ENCODE measurements around the gene KLHDC7B. TPM values are rescaled to one million over a fixed set of nuclear protein-coding genes. Genes with fewer than 3 reads are reported as not detected.

The KLHDC7B gene
- total and polyA plus RNA-seq, 2 donors (not counting 3 experiments of a cell fraction or from before 2014, with no cell fraction given), result not detected

DNA sequence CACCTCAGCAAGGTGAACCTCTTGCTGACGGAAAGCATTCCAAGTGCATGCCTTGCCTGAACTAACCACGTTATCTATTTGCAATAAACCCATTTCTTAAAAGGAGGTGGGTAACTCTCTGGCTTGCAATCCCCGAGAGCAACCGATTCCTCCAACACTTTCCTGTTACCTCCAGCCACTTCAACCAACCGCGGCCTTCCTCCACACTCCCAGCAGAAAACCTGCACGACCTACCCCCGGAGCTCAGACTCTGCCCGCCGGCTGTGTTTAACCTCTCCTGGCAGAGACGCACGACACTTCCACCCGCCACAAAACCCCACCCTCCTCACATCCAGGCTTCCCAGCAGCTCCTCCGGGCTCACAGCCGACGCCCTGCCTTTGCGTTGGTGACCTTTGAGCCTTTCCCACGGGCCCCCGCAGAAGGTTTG, 21.0 kb upstream of the KLHDC7B start:
- Histone ChIP-seq H3K36me3 (ENCODE audit: control insufficient read depth in 2 of 2, extremely low read depth in 1 of 2, insufficient read depth in 2 of 2, low read length in 2 of 2) (peaks cover 0 to 22% of the 10 kb centered on the region in 2 experiments), H3K4me3 (replicated peaks in 1 of 3; ENCODE audit: insufficient read depth in 1 of 3, low read depth in 1 of 3, low read length in 3 of 3) (peak overlapping the region; percentile 29 to 66 (median 48)), H3K9ac (replicated peaks; ENCODE audit: extremely low read depth, insufficient read depth, low read length) (peak overlapping the region; percentile 68), H3K27me3 (ENCODE audit: control insufficient read depth in 2 of 2, insufficient read depth in 2 of 2, low read length in 2 of 2) (peaks cover 0 to 2% of the 10 kb centered on the region in 2 experiments), H3K9me1 (replicated peaks; ENCODE audit: control insufficient read depth, extremely low read depth, insufficient read depth, low read length) (no peaks in the 10 kb centered on the region), H3K4me2 (ENCODE audit: insufficient read depth, low read length) (peak overlapping the region; percentile 40), H4K20me1 (replicated peaks; ENCODE audit: control insufficient read depth, extremely low read depth, insufficient read depth, low read length) (no peaks in the 10 kb centered on the region), H3K79me2 (ENCODE audit: control insufficient read depth, insufficient read depth, low read length) (peaks cover 10% of the 10 kb centered on the region), H3K4me1 (ENCODE audit: control insufficient read depth, extremely low read depth, insufficient read depth, low read length) (peaks cover 12% of the 10 kb centered on the region), H3K27ac (ENCODE audit: insufficient read depth, low read depth, low read length) (peak overlapping the region; percentile 57), H2AFZ (ENCODE audit: low read depth, low read length) (peak overlapping the region; percentile 64), H3K9me3 (replicated peaks; ENCODE audit: control insufficient read depth, insufficient read depth, low read length) (no peaks in the 10 kb centered on the region)
- FAIRE-seq, result peak; percentile 66
- dilution Hi-C loops (cut with MboI; ENCODE audit: extremely low pct_ligation_motif_present, low sequenced_read_pairs) (no loop called here), intact Hi-C loops (cut with micrococcal nuclease) (loop anchor here (1.0 to 2.0 kb wide), 4 partner anchors 16 to 148 kb away; partner anchors contain the start of genes CHKB, NCAPH2 and SHANK3)
- TF ChIP-seq EZH2 (IDR thresholded peaks at IDR 0.05; ENCODE audit: borderline replicate concordance, low read depth, low read length, severe bottlenecking) (no peak), MYC (IDR thresholded peaks at IDR 0.05; ENCODE audit: low read depth, low read length) (no peak), GATA2 (IDR thresholded peaks at IDR 0.05; ENCODE audit: insufficient read depth, insufficient read length, low read depth, low read length) (no peak), FOS (IDR thresholded peaks at IDR 0.05; ENCODE audit: borderline replicate concordance, insufficient read depth, low read length) (no peak), JUN (IDR thresholded peaks at IDR 0.05; ENCODE audit: borderline replicate concordance, insufficient read depth, insufficient read length, low read depth) (no peak), POLR2A (IDR thresholded peaks at IDR 0.05; ENCODE audit: low read depth, low read length) (no peak), POLR2AphosphoS5 (IDR thresholded peaks at IDR 0.05; ENCODE audit: insufficient read depth, low read depth, low read length) (no peak)
- TF ChIP-seq, protein P1, sequence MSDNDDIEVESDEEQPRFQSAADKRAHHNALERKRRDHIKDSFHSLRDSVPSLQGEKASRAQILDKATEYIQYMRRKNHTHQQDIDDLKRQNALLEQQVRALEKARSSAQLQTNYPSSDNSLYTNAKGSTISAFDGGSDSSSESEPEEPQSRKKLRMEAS (IDR thresholded peaks at IDR 0.05; ENCODE audit: insufficient read depth, insufficient read length), result no peak
- TF ChIP-seq, protein P2, sequence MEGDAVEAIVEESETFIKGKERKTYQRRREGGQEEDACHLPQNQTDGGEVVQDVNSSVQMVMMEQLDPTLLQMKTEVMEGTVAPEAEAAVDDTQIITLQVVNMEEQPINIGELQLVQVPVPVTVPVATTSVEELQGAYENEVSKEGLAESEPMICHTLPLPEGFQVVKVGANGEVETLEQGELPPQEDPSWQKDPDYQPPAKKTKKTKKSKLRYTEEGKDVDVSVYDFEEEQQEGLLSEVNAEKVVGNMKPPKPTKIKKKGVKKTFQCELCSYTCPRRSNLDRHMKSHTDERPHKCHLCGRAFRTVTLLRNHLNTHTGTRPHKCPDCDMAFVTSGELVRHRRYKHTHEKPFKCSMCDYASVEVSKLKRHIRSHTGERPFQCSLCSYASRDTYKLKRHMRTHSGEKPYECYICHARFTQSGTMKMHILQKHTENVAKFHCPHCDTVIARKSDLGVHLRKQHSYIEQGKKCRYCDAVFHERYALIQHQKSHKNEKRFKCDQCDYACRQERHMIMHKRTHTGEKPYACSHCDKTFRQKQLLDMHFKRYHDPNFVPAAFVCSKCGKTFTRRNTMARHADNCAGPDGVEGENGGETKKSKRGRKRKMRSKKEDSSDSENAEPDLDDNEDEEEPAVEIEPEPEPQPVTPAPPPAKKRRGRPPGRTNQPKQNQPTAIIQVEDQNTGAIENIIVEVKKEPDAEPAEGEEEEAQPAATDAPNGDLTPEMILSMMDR (IDR thresholded peaks at IDR 0.05; ENCODE audit: extremely low read depth in 1 of 2, insufficient read depth in 1 of 2, low read depth in 1 of 2, low read length in 2 of 2), result no peak
- DNase-seq (ENCODE audit: low read depth, low spot score), result no peak
- no TSS peak for BruUV-seq (replicated peaks)
- ChIA-PET POLR2A (interaction anchor here (0.6 kb wide), 1 partner anchor 23 kb away, joined by 4 read pairs; no protein-coding TSS in a partner anchor), CTCF (interaction anchor here (0.8 to 2.7 kb wide), 10 partner anchors 10 to 287 kb away, joined by 3 to 28 read pairs (median 9); partner anchors contain the start of gene SYCE3)

Data from endothelial cell of umbilical vein (primary cell).